Caco-2 (cell line): Measurements from ENCODE around the gene FGF23. TPM values are rescaled to one million over a fixed set of nuclear protein-coding genes. Genes with fewer than 3 reads are reported as not detected.

Experiments used
- BruUV-seq: library from RNA; stranded (reverse); fragments of 400-500 nt; replicated peaks from 2 replicates; lab custom pipeline; 2021; lab: Mats Ljungman, UMichigan
- CTCF ChIA-PET: fragments of 300-600 bp; sonication (Branson Sonifier 250); formaldehyde crosslinking; loops from one replicate; lab custom pipeline; 2022; ENCODE audit warnings: antibody characterized with exemption; lab: Charles Lee
- POLR2A ChIA-PET: fragments of 300-600 bp; sonication (Branson Sonifier 250); formaldehyde crosslinking; loops from one replicate; lab custom pipeline; 2022; ENCODE audit warnings: antibody characterized with exemption; lab: Charles Lee
- DNase-seq, 2 experiments: peaks; one replicate each; pipeline versions ENCODE4 v3.0.0 to v3.0.0-alpha.2; 2020 to 2022
- H3K27me3 ChIP-seq: replicated peaks from 2 replicates; pipeline ENCODE4 v1.6.0; 2011; ENCODE audit warnings: low read length; ENCODE audit not compliant: control insufficient read depth, insufficient read depth
- H3K36me3 ChIP-seq: 2 replicates; pipeline ENCODE4 v1.5.1; 2011; ENCODE audit warnings: low read length; ENCODE audit not compliant: control insufficient read depth, insufficient read depth
- H3K4me1 ChIP-seq: fragments of 250-450 bp; sonication (Bioruptor Pico); 2 replicates; pipeline ENCODE4 v1.5.1; 2020; ENCODE audit warnings: mild to moderate bottlenecking
- H3K4me3 ChIP-seq: 2 replicates; pipeline ENCODE4 v1.5.1; 2011; ENCODE audit warnings: low read depth, mild to moderate bottlenecking, control low read depth, low read length
- H3K9me3 ChIP-seq: fragments of 250-450 bp; sonication (Bioruptor Pico); 2 replicates; pipeline ENCODE4 v1.5.1; 2020; ENCODE audit warnings: mild to moderate bottlenecking, moderate library complexity
- H3K27ac Mint-ChIP-seq: one replicate; pipeline ENCODE4 v1.8.0; 2022; ENCODE audit warnings: mixed read lengths; ENCODE audit not compliant: unreplicated experiment
- H3K27me3 Mint-ChIP-seq: one replicate; pipeline ENCODE4 v1.8.0; 2022; ENCODE audit warnings: mixed read lengths; ENCODE audit not compliant: insufficient read depth, unreplicated experiment
- H3K36me3 Mint-ChIP-seq: one replicate; pipeline ENCODE4 v1.8.0; 2022; ENCODE audit warnings: mild to moderate bottlenecking, mixed read lengths; ENCODE audit not compliant: insufficient read depth, unreplicated experiment
- H3K4me1 Mint-ChIP-seq: one replicate; pipeline ENCODE4 v1.8.0; 2022; ENCODE audit warnings: low read depth, mixed read lengths; ENCODE audit not compliant: unreplicated experiment
- H3K4me3 Mint-ChIP-seq: one replicate; pipeline ENCODE4 v1.8.0; 2022; ENCODE audit warnings: mild to moderate bottlenecking, moderate library complexity, mixed read lengths; ENCODE audit not compliant: unreplicated experiment
- H3K9me3 Mint-ChIP-seq: one replicate; pipeline ENCODE4 v1.8.0; 2022; ENCODE audit warnings: mixed read lengths; ENCODE audit not compliant: unreplicated experiment
- CTCF ChIP-seq, 2 experiments: fragments of 200-600 bp in 1 of 2; IDR thresholded peaks; 1 replicate in 1 of 2; 2 replicates in 1 of 2; pipeline versions ENCODE4 v1.5.1 to v1.8.0; 2011 to 2022; ENCODE audit warnings: antibody characterized with exemption in 1 of 2, control low read depth in 1 of 2, inconsistent platforms in 1 of 2, low read depth in 1 of 2, low read length in 1 of 2, mild to moderate bottlenecking in 1 of 2, moderate library complexity in 1 of 2; ENCODE audit not compliant: insufficient read depth in 1 of 2, severe bottlenecking in 1 of 2, unreplicated experiment in 1 of 2
- intact Hi-C: fragments of 100-400 bp; cut with micrococcal nuclease; formaldehyde crosslinking; loops from one replicate; pipeline ENCODE4 v1.10.0; 2022; ENCODE audit not compliant: unreplicated experiment
- total RNA-seq: library from RNA; stranded (reverse); gene quantifications from 2 replicates; pipeline ENCODE4 v1.2.3, GENCODE V29; 2022

FGF23 gene
- total RNA-seq, 1 experiment from 2014 or later: not detected

- Histone ChIP-seq H3K27me3 (no peaks in the 10 kb centered on the region), H3K4me1 (peaks cover 15% of the 10 kb centered on the region), H3K36me3 (no peaks in the 10 kb centered on the region), H3K9me3 (no peaks in the 10 kb centered on the region), H3K4me3 (no peak overlapping the region)
- intact Hi-C loops: no loop called here
- ChIA-PET POLR2A (no interaction called here), CTCF (interaction anchor here (1.2 to 1.4 kb wide), 2 partner anchors 15 to 46 kb away, joined by 3 read pairs; no protein-coding TSS in a partner anchor)
- TF ChIP-seq CTCF (IDR thresholded peaks at IDR 0.05; ENCODE audit: insufficient read depth in 1 of 2, low read depth in 1 of 2, low read length in 1 of 2, severe bottlenecking in 1 of 2, unreplicated experiment in 1 of 2): no peak
- Mint-ChIP-seq H3K36me3 (peaks cover 42% of the 10 kb centered on the region), H3K9me3 (no peaks in the 10 kb centered on the region), H3K4me3 (peak overlapping the region; percentile 89), H3K27me3 (no peaks in the 10 kb centered on the region), H3K27ac (no peak overlapping the region), H3K4me1 (peaks cover 16% of the 10 kb centered on the region)
- no TSS peak for BruUV-seq
- no peak for DNase-seq
Observed at GRCh38 chr12:4322726-4323125, 56.8 kb downstream of the FGF23 start.

GRCh38 chr12:4320853-4321701 lies 58.4 kb downstream of the FGF23 start, which contains the start of gene TIGAR:
Gene TIGAR, plus strand, starts transcription at chr12:4321213. Its CDS starts 59 bp downstream, at chr12:4321272.
- H3K4me1 Mint-ChIP-seq: peaks cover 16% of the 10 kb centered on the region
- POLR2A ChIA-PET: interaction anchor here (0.6 kb wide), 1 partner anchor 290 kb away, joined by 5 read pairs; no protein-coding TSS in a partner anchor
- peaks cover 39% of the 10 kb centered on the region for H3K36me3 Mint-ChIP-seq
- Histone ChIP-seq H3K4me1 (peaks cover 15% of the 10 kb centered on the region), H3K4me3 (peak within 1 kb of the TSS; percentile 70), H3K27me3 (no peaks in the 10 kb centered on the region), H3K9me3 (no peaks in the 10 kb centered on the region), H3K36me3 (no peaks in the 10 kb centered on the region)
- CTCF ChIA-PET: interaction anchor here (0.7 to 1.0 kb wide), 3 partner anchors 13 to 119 kb away, joined by 3 read pairs; no protein-coding TSS in a partner anchor
- H3K27ac Mint-ChIP-seq: peak within 1 kb of the TSS; percentile 91
- intact Hi-C loops: loop anchor here (1.0 kb wide), 1 partner anchor 13 kb away; no protein-coding TSS in a partner anchor
- TSS peak; percentile 57 for BruUV-seq
- DNase-seq: peak; percentile 95 to 99
- no peak for TF ChIP-seq CTCF (IDR thresholded peaks at IDR 0.05; ENCODE audit: insufficient read depth in 1 of 2, low read depth in 1 of 2, low read length in 1 of 2, severe bottlenecking in 1 of 2, unreplicated experiment in 1 of 2)
- H3K27me3 Mint-ChIP-seq: no peaks in the 10 kb centered on the region
- no peaks in the 10 kb centered on the region for H3K9me3 Mint-ChIP-seq
- H3K4me3 Mint-ChIP-seq: peak within 1 kb of the TSS; percentile 89

- POLR2A ChIA-PET: interaction anchor here (0.6 kb wide), 1 partner anchor 289 kb away, joined by 5 read pairs; no protein-coding TSS in a partner anchor
- peak in 1 of 2 experiments; percentile 81 for DNase-seq
- no peak for TF ChIP-seq CTCF (IDR thresholded peaks at IDR 0.05; ENCODE audit: insufficient read depth in 1 of 2, low read depth in 1 of 2, low read length in 1 of 2, severe bottlenecking in 1 of 2, unreplicated experiment in 1 of 2)
- Mint-ChIP-seq H3K27ac (peak overlapping the region; percentile 91), H3K36me3 (peaks cover 33% of the 10 kb centered on the region), H3K9me3 (no peaks in the 10 kb centered on the region), H3K4me3 (peak overlapping the region; percentile 89), H3K4me1 (peaks cover 16% of the 10 kb centered on the region), H3K27me3 (no peaks in the 10 kb centered on the region)
- CTCF ChIA-PET: interaction anchor here (0.7 to 1.0 kb wide), 3 partner anchors 12 to 120 kb away, joined by 3 read pairs; no protein-coding TSS in a partner anchor
- no peaks in the 10 kb centered on the region for H3K36me3 ChIP-seq
- peak overlapping the region; percentile 56 for H3K4me3 ChIP-seq
- intact Hi-C loops: loop anchor here (1.0 kb wide), 1 partner anchor 12 kb away; no protein-coding TSS in a partner anchor
- H3K27me3 ChIP-seq: no peaks in the 10 kb centered on the region
- H3K4me1 ChIP-seq: peaks cover 15% of the 10 kb centered on the region
- no peaks in the 10 kb centered on the region for H3K9me3 ChIP-seq
- BruUV-seq: TSS peak; percentile 97
Observed at GRCh38 chr12:4320497-4320852, 59.0 kb downstream of the FGF23 start.
